HG03558 (cell line): ENCODE measurements around the gene UNC13C.

Source experiments
- ATAC-seq: cut with Tn5 transposase; IDR thresholded peaks from one replicate; pipeline ENCODE4 v1.9.1; 2021; ENCODE audit warnings: moderate number of reproducible peaks; ENCODE audit not compliant: unreplicated experiment; ENCODE audit errors: extremely low read depth

Gene UNC13C

DNA sequence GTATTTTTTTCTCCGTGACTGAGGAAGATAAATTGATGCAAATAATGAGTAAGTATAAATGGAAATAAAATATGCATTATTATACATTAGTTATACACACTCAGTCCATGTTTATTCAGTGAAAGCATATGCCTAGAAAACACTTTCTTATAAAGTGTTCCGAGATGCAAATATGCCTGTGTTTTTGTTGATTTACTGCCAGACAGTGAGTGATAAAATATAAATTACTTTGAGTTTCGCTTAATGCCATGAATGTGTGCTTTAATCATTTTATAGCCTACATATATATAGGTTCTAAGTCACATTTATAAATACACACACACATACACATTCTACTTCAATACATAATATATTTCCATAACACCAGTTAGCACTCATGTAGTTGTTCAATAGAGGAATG, 569.2 kb downstream of the UNC13C start:
- no peak for ATAC-seq

- ATAC-seq = no peak
Measured at GRCh38 chr15:54550954-54551353, 572.7 kb downstream of the UNC13C start.

DNA sequence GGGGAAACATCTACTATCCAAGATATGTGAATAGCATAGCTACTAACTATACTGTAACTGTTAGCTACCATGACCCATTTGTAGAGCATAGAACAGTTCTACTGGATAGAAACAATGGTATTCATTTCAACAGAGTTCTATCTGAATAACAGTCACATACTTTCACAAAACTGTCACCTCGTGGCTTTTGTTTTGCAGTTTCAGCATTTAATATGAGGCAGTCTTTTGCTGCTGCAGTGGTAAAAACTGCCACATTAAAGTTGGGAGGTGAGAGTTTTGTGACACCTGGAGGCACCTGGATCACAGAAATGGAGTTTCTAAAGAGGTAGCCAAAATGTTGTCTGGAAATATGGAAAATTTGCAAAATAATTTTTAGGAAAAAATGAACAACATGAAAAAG, 578.0 kb downstream of the UNC13C start:
- no peak for ATAC-seq

DNA sequence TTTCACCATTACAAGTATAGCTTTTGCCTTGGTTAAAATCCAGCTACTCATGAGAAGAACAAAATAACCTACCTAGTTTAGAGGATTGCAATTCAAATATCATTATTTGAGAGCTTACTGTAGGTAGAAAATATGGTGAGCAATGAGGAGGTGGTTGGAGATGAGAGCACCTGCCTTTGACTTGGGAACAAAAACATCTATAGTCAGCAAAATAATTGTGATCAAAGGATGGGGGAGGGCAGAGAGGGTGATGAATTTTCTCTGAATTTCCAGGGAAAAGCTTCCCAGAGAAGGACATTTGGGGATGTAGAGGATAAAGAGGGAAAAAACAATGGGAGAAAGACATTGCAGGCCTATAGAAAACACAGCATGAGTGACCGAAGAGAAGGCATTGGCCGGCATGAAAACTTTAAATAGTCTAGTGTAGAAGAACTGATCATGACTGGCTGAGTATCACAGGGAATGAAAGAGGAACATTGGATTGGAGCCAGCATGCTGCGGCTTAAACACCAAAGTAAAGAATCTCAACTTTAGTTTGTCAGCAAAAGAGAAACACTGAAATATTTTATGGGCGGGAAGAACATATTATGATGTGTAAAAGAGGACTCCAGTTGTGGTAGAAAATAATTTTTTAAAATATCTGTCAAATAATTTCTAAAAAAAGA, 581.3 kb downstream of the UNC13C start:
- no peak for ATAC-seq

GRCh38 chr15:54560417-54560816, 582.2 kb downstream of the UNC13C start:
- no peak for ATAC-seq

GRCh38 chr15:54564166-54564565, 585.9 kb downstream of the UNC13C start:
- ATAC-seq = no peak

DNA sequence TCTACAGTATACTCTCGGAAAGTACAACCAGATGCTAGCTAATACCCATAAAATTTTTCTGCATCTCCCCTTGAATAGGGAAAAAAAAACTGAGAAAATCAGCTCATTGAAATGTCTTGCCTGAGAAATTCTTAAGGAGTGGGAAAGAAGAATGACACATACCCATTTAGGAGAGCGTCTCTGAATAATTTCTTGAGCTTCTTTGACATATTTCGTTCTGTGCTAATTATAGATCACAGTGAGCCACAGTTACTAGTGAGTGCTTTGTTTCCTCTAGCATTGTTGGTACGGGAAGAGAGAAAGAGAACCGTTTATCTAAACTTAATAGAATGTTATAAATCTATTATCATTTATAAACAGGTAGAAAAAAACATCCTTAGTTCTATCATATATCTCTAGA, 588.4 kb downstream of the UNC13C start:
- ATAC-seq = no peak

DNA sequence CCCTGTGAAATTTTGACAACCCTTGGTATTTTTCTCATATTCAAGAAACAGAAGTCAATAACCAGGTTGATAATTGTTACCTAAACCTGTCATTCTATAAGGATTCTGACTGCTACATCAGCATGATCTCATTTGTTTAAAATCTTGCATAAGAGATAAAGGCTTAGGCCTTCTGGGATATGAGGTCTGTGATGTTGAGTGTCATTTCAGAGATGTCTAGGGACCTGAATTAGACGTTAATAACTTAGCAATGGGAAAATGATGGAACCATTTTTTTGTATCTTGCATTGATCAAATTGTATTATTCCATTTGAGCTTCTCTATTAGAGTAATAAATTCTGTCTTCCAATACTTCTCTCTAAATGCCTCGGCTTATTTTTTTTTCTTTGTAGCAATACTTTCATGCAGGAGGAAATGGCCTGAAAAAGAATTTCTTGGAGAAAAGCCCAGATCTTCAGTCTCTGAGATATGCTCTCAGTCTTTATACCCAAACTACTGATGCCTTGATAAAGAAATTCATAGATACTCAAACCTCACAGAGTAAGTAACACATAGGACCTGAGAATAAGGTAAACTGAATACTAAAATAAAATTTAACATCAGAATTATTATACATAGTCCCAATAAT, 589.3 kb downstream of the UNC13C start:
- ATAC-seq = no peak

GRCh38 chr15:54568381-54568780, 590.1 kb downstream of the UNC13C start:
- no peak for ATAC-seq

DNA sequence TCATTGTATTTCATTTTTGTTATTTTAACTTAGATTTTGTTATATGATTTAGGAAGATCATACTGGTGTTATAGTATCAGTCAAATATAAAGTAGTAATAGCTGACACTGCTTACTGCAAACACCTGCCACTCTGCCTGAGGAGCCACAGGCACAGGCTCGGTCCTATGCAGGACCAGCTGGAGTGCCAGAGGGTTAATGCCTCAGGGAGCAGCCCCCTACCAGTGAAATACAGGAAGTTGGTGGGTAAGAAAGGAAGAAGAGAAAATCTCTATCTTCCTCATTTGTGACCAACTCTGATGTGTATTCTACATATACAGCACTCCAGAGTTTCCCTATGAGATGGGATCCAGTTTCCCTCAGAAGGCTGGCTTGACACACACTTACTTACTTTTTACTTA, 593.3 kb downstream of the UNC13C start:
- no peak for ATAC-seq

- no peak for ATAC-seq
Measured at GRCh38 chr15:54575586-54575985, 597.3 kb downstream of the UNC13C start.

DNA sequence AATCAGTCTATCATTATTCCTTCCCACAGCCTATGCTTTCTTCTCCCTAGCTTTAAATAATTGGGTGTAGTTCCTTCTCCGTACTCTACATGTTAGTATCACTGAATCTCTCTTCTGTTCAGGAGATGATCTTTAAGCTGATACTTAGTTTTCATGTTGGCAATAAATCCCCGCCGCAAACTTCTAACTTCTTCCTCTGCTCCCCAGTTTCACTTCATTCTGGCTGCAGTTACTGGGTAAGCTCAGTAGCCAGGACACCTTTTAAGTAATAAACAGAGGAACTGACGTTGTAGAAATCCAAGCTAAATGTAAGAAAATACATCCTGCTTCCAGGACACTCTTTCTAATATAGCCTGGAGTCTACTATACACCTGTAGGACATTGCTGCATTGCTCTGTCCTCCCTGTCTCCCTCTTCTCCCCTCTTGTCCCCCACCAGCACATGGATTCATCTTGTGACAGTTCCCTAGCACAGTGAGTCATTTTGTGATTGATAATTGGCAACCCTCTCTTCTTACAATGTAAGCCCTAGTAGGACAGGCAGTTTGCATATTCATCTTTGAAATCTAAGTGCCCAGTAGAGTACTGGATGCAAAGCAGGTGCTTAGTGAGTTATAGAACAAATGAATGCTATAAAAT, 598.2 kb downstream of the UNC13C start:
- ATAC-seq = no peak

- ATAC-seq = no peak
Measured at GRCh38 chr15:54577476-54578250, 599.4 kb downstream of the UNC13C start.

DNA sequence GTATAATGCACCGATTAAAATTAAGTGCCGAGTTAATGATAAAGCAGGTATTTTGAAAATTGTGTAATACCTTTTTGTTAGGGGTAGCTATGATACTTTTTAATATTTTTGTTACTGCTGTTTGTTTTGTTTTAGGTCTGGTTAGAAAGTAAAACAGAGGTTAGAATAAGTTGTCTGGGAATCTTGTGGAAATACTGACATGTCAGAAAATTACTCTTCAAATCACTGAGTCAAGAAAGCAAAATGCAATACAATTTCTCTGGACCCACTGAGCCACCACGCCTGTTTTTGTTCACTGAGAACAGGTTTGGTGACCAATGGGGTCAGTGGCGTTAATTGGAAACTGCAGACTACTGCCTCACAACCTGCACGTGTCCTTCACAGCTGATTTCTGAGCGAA, 601.6 kb downstream of the UNC13C start:
- no peak for ATAC-seq

DNA sequence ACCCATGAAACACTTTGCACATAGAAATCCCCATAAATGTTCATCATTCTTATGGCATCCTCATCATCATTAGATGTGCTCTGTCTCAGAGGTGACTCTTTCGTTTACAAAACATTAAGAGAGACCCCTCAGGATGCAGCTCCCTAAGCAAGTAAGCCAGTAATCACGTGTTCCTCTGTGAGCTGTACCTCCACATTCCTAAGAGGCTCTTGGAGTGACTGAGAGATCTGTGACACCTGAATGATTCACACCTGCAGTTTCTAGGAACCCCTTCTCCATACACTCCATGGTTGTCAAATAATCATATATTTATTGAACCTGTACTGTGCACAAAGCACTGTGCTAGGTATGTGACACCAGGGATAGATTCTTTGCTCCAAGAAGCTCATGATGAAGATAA, 602.4 kb downstream of the UNC13C start:
- no peak for ATAC-seq

- peak; percentile 68 for ATAC-seq
Measured at GRCh38 chr15:54582863-54583643, 604.8 kb downstream of the UNC13C start.

- ATAC-seq = no peak
Measured at GRCh38 chr15:54585063-54585462, 606.8 kb downstream of the UNC13C start.

DNA sequence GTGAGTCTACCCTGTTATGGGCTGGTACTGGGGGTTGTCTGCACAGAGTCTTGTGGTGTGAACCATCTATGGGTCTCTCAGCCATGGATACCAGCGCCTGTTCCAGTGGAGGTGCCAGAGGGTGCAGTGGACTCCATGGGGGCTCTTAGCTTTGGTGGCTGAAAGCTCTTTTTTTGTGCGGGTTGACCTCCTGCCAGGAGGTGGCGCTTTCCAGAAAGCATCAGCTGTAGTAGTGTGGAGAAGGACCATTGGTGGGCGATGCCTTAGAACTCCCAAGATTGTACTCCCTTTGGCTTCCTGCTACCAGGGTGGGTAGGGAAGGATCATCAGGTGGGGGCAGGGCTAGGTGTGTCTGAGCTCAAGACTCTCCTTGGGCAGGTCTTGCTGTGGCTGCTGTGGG, 615.9 kb downstream of the UNC13C start:
- ATAC-seq = no peak

GRCh38 chr15:54599386-54599785, 621.1 kb downstream of the UNC13C start:
- ATAC-seq = no peak

DNA sequence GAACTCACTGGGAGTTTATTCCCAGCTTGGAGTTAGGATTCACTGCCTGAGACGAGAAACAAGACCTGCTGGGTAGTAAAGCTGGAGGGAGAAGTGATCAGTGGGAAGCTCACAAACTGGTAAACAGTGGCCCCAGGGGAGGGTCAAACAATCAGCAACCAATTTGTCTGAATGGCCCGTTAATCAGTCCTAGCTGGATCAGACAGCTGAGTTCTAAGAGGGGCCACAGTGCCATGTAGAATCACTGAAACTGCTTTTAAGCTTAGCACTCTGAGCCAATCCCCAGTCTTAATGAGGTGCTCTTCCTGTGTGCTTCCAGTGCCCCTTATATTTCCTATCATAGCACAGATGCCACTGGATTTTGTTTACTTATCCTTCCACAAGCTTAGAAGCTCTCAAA, 626.8 kb downstream of the UNC13C start:
- ATAC-seq = no peak
